Measurements from ENCODE around the gene HSP90B1.

GRCh38 chr12:103956509-103957027, 26.4 kb downstream of the HSP90B1 start:
- TF ChIP-seq CTCF (IDR thresholded peaks at IDR 0.05) (no peak), EP300 (IDR thresholded peaks at IDR 0.05) (no peak), POLR2A (IDR thresholded peaks at IDR 0.05) (no peak), POLR2AphosphoS5 (IDR thresholded peaks at IDR 0.05) (no peak)

All from stomach (tissue), 4 donors.